Skeletal muscle satellite cell (primary cell): ENCODE data around the gene NCKAP5.

Source experiments
- H3K27me3 ChIP-seq: 2 replicates; pipeline ENCODE4 v1.7.0; 2013; ENCODE audit warnings: low read length; ENCODE audit not compliant: control insufficient read depth, insufficient read depth
- H3K36me3 ChIP-seq: 2 replicates; pipeline ENCODE4 v1.7.0; 2013; ENCODE audit warnings: mild to moderate bottlenecking, control low read depth, low read length; ENCODE audit not compliant: insufficient read depth
- H3K4me1 ChIP-seq: 2 replicates; pipeline ENCODE4 v1.7.0; 2013; ENCODE audit warnings: low read length; ENCODE audit not compliant: control insufficient read depth, insufficient read depth
- H3K4me2 ChIP-seq: 2 replicates; pipeline ENCODE4 v1.7.0; 2013; ENCODE audit warnings: mild to moderate bottlenecking, low read length
- H3K4me3 ChIP-seq: 2 replicates; pipeline ENCODE4 v1.7.0; 2013; ENCODE audit warnings: low read length
- H3K9ac ChIP-seq: 2 replicates; pipeline ENCODE4 v1.7.0; 2013; ENCODE audit warnings: mild to moderate bottlenecking, low read depth, low read length, moderate library complexity
- H3K9me3 ChIP-seq: replicated peaks from 2 replicates; pipeline ENCODE4 v1.7.0; 2013; ENCODE audit warnings: mild to moderate bottlenecking, control low read depth, low read length

NCKAP5 gene

GRCh38 chr2:133453032-133453431 is 115.2 kb downstream of the NCKAP5 start:
- no peaks in the 10 kb centered on the region for H3K9me3 ChIP-seq
- H3K36me3 ChIP-seq = no peaks in the 10 kb centered on the region
- no peak overlapping the region for H3K4me2 ChIP-seq

GRCh38 chr2:133452583-133452982 is 115.7 kb downstream of the NCKAP5 start:
- no peak overlapping the region for H3K4me2 ChIP-seq
- no peaks in the 10 kb centered on the region for H3K4me1 ChIP-seq
- no peaks in the 10 kb centered on the region for H3K27me3 ChIP-seq
- no peaks in the 10 kb centered on the region for H3K9me3 ChIP-seq
- no peak overlapping the region for H3K9ac ChIP-seq
- H3K4me3 ChIP-seq = no peak overlapping the region
- H3K36me3 ChIP-seq = no peaks in the 10 kb centered on the region

More at GRCh38 chr2:133453032-133453431, 115.2 kb downstream of the NCKAP5 start:
- H3K9ac ChIP-seq = no peak overlapping the region
- no peak overlapping the region for H3K4me3 ChIP-seq
- H3K27me3 ChIP-seq = no peaks in the 10 kb centered on the region
- H3K4me1 ChIP-seq = no peaks in the 10 kb centered on the region

- no peaks in the 10 kb centered on the region for H3K36me3 ChIP-seq
- H3K9me3 ChIP-seq = no peaks in the 10 kb centered on the region
- H3K27me3 ChIP-seq = no peaks in the 10 kb centered on the region
- no peak overlapping the region for H3K9ac ChIP-seq
- no peak overlapping the region for H3K4me2 ChIP-seq
- H3K4me1 ChIP-seq = no peaks in the 10 kb centered on the region
- no peak overlapping the region for H3K4me3 ChIP-seq
Measured at GRCh38 chr2:133452146-133452545, 116.1 kb downstream of the NCKAP5 start.

GRCh38 chr2:133448195-133448594 is 120.1 kb downstream of the NCKAP5 start:
- no peaks in the 10 kb centered on the region for H3K4me1 ChIP-seq
- no peak overlapping the region for H3K4me3 ChIP-seq
- H3K9me3 ChIP-seq = no peaks in the 10 kb centered on the region
- H3K36me3 ChIP-seq = no peaks in the 10 kb centered on the region
- no peaks in the 10 kb centered on the region for H3K27me3 ChIP-seq
- no peak overlapping the region for H3K4me2 ChIP-seq
- H3K9ac ChIP-seq = no peak overlapping the region

- no peaks in the 10 kb centered on the region for H3K4me1 ChIP-seq
- H3K4me2 ChIP-seq = no peak overlapping the region
- no peaks in the 10 kb centered on the region for H3K9me3 ChIP-seq
- no peak overlapping the region for H3K9ac ChIP-seq
- no peak overlapping the region for H3K4me3 ChIP-seq
- H3K27me3 ChIP-seq = no peaks in the 10 kb centered on the region
- no peaks in the 10 kb centered on the region for H3K36me3 ChIP-seq
Measured at GRCh38 chr2:133447303-133447702, 121.0 kb downstream of the NCKAP5 start.

GRCh38 chr2:133444465-133444864 is 123.8 kb downstream of the NCKAP5 start:
- no peaks in the 10 kb centered on the region for H3K36me3 ChIP-seq
- H3K4me2 ChIP-seq = no peak overlapping the region
- H3K9ac ChIP-seq = no peak overlapping the region
- no peaks in the 10 kb centered on the region for H3K9me3 ChIP-seq
- H3K4me1 ChIP-seq = no peaks in the 10 kb centered on the region
- H3K27me3 ChIP-seq = peaks cover 3% of the 10 kb centered on the region
- H3K4me3 ChIP-seq = no peak overlapping the region

GRCh38 chr2:133442393-133442792 is 125.9 kb downstream of the NCKAP5 start:
- Histone ChIP-seq H3K36me3 (no peaks in the 10 kb centered on the region), H3K4me2 (no peak overlapping the region), H3K9me3 (no peaks in the 10 kb centered on the region), H3K4me3 (no peak overlapping the region), H3K9ac (no peak overlapping the region), H3K4me1 (no peaks in the 10 kb centered on the region), H3K27me3 (peaks cover 3% of the 10 kb centered on the region)

GRCh38 chr2:133439565-133439920 is 128.7 kb downstream of the NCKAP5 start:
- H3K4me3 ChIP-seq = no peak overlapping the region
- H3K4me1 ChIP-seq = peaks cover 6% of the 10 kb centered on the region
- H3K36me3 ChIP-seq = no peaks in the 10 kb centered on the region
- no peak overlapping the region for H3K9ac ChIP-seq
- H3K9me3 ChIP-seq = no peaks in the 10 kb centered on the region
- H3K27me3 ChIP-seq = peaks cover 3% of the 10 kb centered on the region
- no peak overlapping the region for H3K4me2 ChIP-seq

- Histone ChIP-seq H3K27me3 (peaks cover 3% of the 10 kb centered on the region), H3K9me3 (no peaks in the 10 kb centered on the region), H3K36me3 (no peaks in the 10 kb centered on the region), H3K4me2 (no peak overlapping the region), H3K9ac (no peak overlapping the region), H3K4me3 (no peak overlapping the region), H3K4me1 (peaks cover 6% of the 10 kb centered on the region)
Measured at GRCh38 chr2:133438848-133439564, 129.3 kb downstream of the NCKAP5 start.

- no peak overlapping the region for H3K4me3 ChIP-seq
- peaks cover 3% of the 10 kb centered on the region for H3K27me3 ChIP-seq
- no peak overlapping the region for H3K4me2 ChIP-seq
- no peak overlapping the region for H3K9ac ChIP-seq
- peaks cover 14% of the 10 kb centered on the region for H3K4me1 ChIP-seq
- H3K9me3 ChIP-seq = no peaks in the 10 kb centered on the region
- H3K36me3 ChIP-seq = no peaks in the 10 kb centered on the region
Measured at GRCh38 chr2:133438026-133438425, 130.2 kb downstream of the NCKAP5 start.

- Histone ChIP-seq H3K27me3 (peaks cover 3% of the 10 kb centered on the region), H3K4me3 (no peak overlapping the region), H3K36me3 (no peaks in the 10 kb centered on the region), H3K4me2 (no peak overlapping the region), H3K9ac (no peak overlapping the region), H3K4me1 (peaks cover 14% of the 10 kb centered on the region), H3K9me3 (no peaks in the 10 kb centered on the region)
Measured at GRCh38 chr2:133437492-133437891, 130.8 kb downstream of the NCKAP5 start.

GRCh38 chr2:133434959-133435668 is 133.1 kb downstream of the NCKAP5 start:
- no peaks in the 10 kb centered on the region for H3K9me3 ChIP-seq
- no peak overlapping the region for H3K4me3 ChIP-seq
- no peak overlapping the region for H3K9ac ChIP-seq
- no peak overlapping the region for H3K4me2 ChIP-seq
- H3K36me3 ChIP-seq = no peaks in the 10 kb centered on the region
- H3K4me1 ChIP-seq = peaks cover 14% of the 10 kb centered on the region
- no peaks in the 10 kb centered on the region for H3K27me3 ChIP-seq
